Neural crest cell (in vitro differentiated cells): ENCODE data around the gene CEACAM4. TPM values are rescaled to one million over a fixed set of nuclear protein-coding genes. Genes with fewer than 3 reads are reported as not detected.

Experiments
- DNase-seq: peaks from one replicate; pipeline ENCODE4 v3.0.0; 2021; ENCODE audit warnings: low read depth, mixed read lengths, low spot score
- H3K27ac Mint-ChIP-seq: one replicate; pipeline ENCODE4 v1.8.0; 2021; ENCODE audit warnings: mild to moderate bottlenecking, mixed read lengths; ENCODE audit not compliant: unreplicated experiment
- H3K27me3 Mint-ChIP-seq: 2 replicates; pipeline ENCODE4 v1.8.0; 2021; ENCODE audit warnings: low read depth, mild to moderate bottlenecking, mixed read lengths
- H3K36me3 Mint-ChIP-seq: 2 replicates; pipeline ENCODE4 v1.8.0; 2021; ENCODE audit warnings: low read depth, mild to moderate bottlenecking, mixed read lengths
- H3K4me1 Mint-ChIP-seq: 2 replicates; pipeline ENCODE4 v1.8.0; 2021; ENCODE audit warnings: mixed read lengths
- H3K4me3 Mint-ChIP-seq: one replicate; pipeline ENCODE4 v1.8.0; 2021; ENCODE audit warnings: mild to moderate bottlenecking, mixed read lengths
- H3K9me3 Mint-ChIP-seq: 2 replicates; pipeline ENCODE4 v1.8.0; 2021; ENCODE audit warnings: mixed read lengths
- CTCF ChIP-seq: fragments of 200-600 bp; sonication (generic); conservative IDR thresholded peaks from 2 replicates; pipeline ENCODE4 v1.5.0; 2021; ENCODE audit warnings: antibody characterized with exemption, mild to moderate bottlenecking
- total RNA-seq: library from RNA; stranded (reverse); gene quantifications from 2 replicates; pipeline ENCODE4 v1.2.1, GENCODE V29; 2021

Gene CEACAM4
- total RNA-seq, 1 donor from 2014 or later = not detected

GRCh38 chr19:41589371-41589770 is 37.5 kb downstream of the CEACAM4 start:
- Mint-ChIP-seq H3K36me3 (no peaks in the 10 kb centered on the region), H3K9me3 (peaks cover 11% of the 10 kb centered on the region), H3K4me1 (no peaks in the 10 kb centered on the region), H3K27me3 (peaks cover under 1% of the 10 kb centered on the region), H3K4me3 (no peak overlapping the region), H3K27ac (no peak overlapping the region)
- no peak for TF ChIP-seq CTCF
- DNase-seq = no peak

- Mint-ChIP-seq H3K27me3 (no peaks in the 10 kb centered on the region), H3K9me3 (peaks cover 14% of the 10 kb centered on the region), H3K4me1 (no peaks in the 10 kb centered on the region), H3K36me3 (no peaks in the 10 kb centered on the region), H3K4me3 (no peak overlapping the region), H3K27ac (no peak overlapping the region)
- no peak for TF ChIP-seq CTCF
- DNase-seq = no peak
Measured at GRCh38 chr19:41588497-41589209, 38.2 kb downstream of the CEACAM4 start.

- no peak for DNase-seq
- H3K27me3 Mint-ChIP-seq = no peaks in the 10 kb centered on the region
- H3K9me3 Mint-ChIP-seq = peaks cover 22% of the 10 kb centered on the region
- H3K36me3 Mint-ChIP-seq = no peaks in the 10 kb centered on the region
- H3K27ac Mint-ChIP-seq = no peak overlapping the region
- H3K4me1 Mint-ChIP-seq = no peaks in the 10 kb centered on the region
- no peak for TF ChIP-seq CTCF
- no peak overlapping the region for H3K4me3 Mint-ChIP-seq
Measured at GRCh38 chr19:41587838-41588210, 39.0 kb downstream of the CEACAM4 start.

- DNase-seq = no peak
- Mint-ChIP-seq H3K27ac (no peak overlapping the region), H3K4me1 (no peaks in the 10 kb centered on the region), H3K4me3 (no peak overlapping the region), H3K9me3 (peaks cover 23% of the 10 kb centered on the region), H3K27me3 (no peaks in the 10 kb centered on the region), H3K36me3 (no peaks in the 10 kb centered on the region)
- TF ChIP-seq CTCF = no peak
Measured at GRCh38 chr19:41587101-41587837, 39.6 kb downstream of the CEACAM4 start.

- no peaks in the 10 kb centered on the region for H3K4me1 Mint-ChIP-seq
- H3K27ac Mint-ChIP-seq = no peak overlapping the region
- H3K9me3 Mint-ChIP-seq = peaks cover 26% of the 10 kb centered on the region
- H3K27me3 Mint-ChIP-seq = no peaks in the 10 kb centered on the region
- DNase-seq = no peak
- peaks cover 2% of the 10 kb centered on the region for H3K36me3 Mint-ChIP-seq
- no peak overlapping the region for H3K4me3 Mint-ChIP-seq
- no peak for TF ChIP-seq CTCF
Measured at GRCh38 chr19:41586064-41586463, 40.8 kb downstream of the CEACAM4 start.
